Body of pancreas (tissue), 4 donors: Measurements from ENCODE around the gene KLC3. TPM values are rescaled to one million over a fixed set of nuclear protein-coding genes. Genes with fewer than 3 reads are reported as not detected.
A peak's percentile ranks its signal among the peaks of the same experiment; 100 is the strongest.

Experiments
- ATAC-seq: fragments of 150-250 bp; one replicate; pipeline ENCODE4 v1.9.1; 2016
- DNase-seq, 4 donors: peaks; one replicate each; pipeline ENCODE4 v3.0.0-alpha.2; 2019
- H3K27ac ChIP-seq, 4 donors: fragments of 200-600 bp; sonication (generic); 1 replicate in 3 of 4; 2 replicates in 1 of 4; pipeline versions ENCODE4 v1.5.1 to v1.6.1; 2016 to 2019; ENCODE audit warnings: mild to moderate bottlenecking in 1 of 4, mixed read lengths in 1 of 4, moderate library complexity in 1 of 4
- H3K27me3 ChIP-seq, 2 donors: fragments of 200-600 bp; sonication (generic); one replicate each; pipeline ENCODE4 v1.6.0; 2016; ENCODE audit warnings: mild to moderate bottlenecking in 1 of 2
- H3K36me3 ChIP-seq, 2 donors: fragments of 200-600 bp; sonication (generic); replicated peaks in 1 of 2; 2 replicates each; pipeline ENCODE4 v1.5.1; 2016; ENCODE audit warnings: low read depth in 2 of 2; ENCODE audit not compliant: insufficient read depth in 1 of 2
- H3K4me1 ChIP-seq: fragments of 200-600 bp; sonication (generic); one replicate; pipeline ENCODE4 v1.6.0; 2016
- H3K4me3 ChIP-seq, 2 donors: fragments of 200-600 bp; sonication (generic); 1 replicate in 1 of 2; 2 replicates in 1 of 2; pipeline ENCODE4 v1.5.1; 2016 to 2019
- H3K9me3 ChIP-seq, 3 donors: fragments of 200-600 bp; sonication (generic); 1 replicate in 2 of 3; 2 replicates in 1 of 3; pipeline ENCODE4 v1.5.1; 2016
- POLR2A ChIP-seq, 3 donors: fragments of 450-650 bp; IDR thresholded peaks; one replicate each; pipeline ENCODE4 v1.6.1; 2016; ENCODE audit warnings: antibody characterized with exemption in 3 of 3, mild to moderate bottlenecking in 2 of 3
- WGBS, 2 donors: methylation state at CpG; one replicate each; pipeline ENCODE4 v1.1.5; 2017; 5-methylcytosine and 5-hydroxymethylcytosine counted together
- intact Hi-C: fragments of 100-400 bp; cut with DNase I; formaldehyde crosslinking; loops from one replicate; pipeline ENCODE4 v1.15.1; 2023
- total RNA-seq, 2 donors: library from RNA; depleted of rRNA; stranded (reverse); fragments of >200 nt; gene quantifications; one replicate each; pipeline ENCODE4 v1.1.0, GENCODE V29; 2016
- TF ChIP-seq, protein P1 (sequence below), 7 experiments: fragments of 450-650 bp in 4 of 7; fragments of 200-600 bp in 3 of 7; sonication (generic) in 3 of 7; IDR thresholded peaks; one replicate each; pipeline ENCODE4 v1.5.1; 2016 to 2019; ENCODE audit warnings: antibody characterized with exemption in 7 of 7

Gene KLC3
- total RNA-seq, 2 donors from 2014 or later, result 1.3 to 11.7 TPM

DNA sequence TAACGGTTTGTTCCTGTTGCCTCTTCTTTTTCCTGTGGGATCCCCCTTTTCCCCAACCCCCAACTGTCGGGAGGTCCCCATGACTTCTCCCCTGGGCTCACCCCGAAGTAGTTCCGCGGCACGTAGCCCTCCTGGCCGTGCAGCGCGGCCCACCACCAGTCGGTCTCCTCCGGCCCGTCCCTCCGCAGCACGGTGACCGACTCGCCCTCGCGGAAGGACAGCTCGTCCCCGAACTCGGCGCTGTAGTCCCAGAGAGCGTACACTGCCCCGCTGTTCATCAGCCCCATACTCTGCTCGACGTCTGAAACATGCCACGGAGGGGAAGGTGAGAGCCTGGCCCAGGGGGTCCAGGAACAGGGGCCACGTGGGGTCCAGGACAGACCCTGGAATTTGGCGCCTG, 41.9 kb downstream of the KLC3 start:
- ATAC-seq (no peak), DNase-seq (no peak)
- Histone ChIP-seq H3K9me3 (no peaks in the 10 kb centered on the region), H3K4me1 (peaks cover 10% of the 10 kb centered on the region), H3K27me3 (no peaks in the 10 kb centered on the region), H3K4me3 (no peak overlapping the region), H3K36me3 (no peaks in the 10 kb centered on the region), H3K27ac (no peak overlapping the region)
- TF ChIP-seq, protein P1, sequence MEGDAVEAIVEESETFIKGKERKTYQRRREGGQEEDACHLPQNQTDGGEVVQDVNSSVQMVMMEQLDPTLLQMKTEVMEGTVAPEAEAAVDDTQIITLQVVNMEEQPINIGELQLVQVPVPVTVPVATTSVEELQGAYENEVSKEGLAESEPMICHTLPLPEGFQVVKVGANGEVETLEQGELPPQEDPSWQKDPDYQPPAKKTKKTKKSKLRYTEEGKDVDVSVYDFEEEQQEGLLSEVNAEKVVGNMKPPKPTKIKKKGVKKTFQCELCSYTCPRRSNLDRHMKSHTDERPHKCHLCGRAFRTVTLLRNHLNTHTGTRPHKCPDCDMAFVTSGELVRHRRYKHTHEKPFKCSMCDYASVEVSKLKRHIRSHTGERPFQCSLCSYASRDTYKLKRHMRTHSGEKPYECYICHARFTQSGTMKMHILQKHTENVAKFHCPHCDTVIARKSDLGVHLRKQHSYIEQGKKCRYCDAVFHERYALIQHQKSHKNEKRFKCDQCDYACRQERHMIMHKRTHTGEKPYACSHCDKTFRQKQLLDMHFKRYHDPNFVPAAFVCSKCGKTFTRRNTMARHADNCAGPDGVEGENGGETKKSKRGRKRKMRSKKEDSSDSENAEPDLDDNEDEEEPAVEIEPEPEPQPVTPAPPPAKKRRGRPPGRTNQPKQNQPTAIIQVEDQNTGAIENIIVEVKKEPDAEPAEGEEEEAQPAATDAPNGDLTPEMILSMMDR (IDR thresholded peaks at IDR 0.05), result no peak
- TF ChIP-seq POLR2A (IDR thresholded peaks at IDR 0.05), result no peak
- 88 to 94% methylated on average over 27 to 29 of the region's 29 CpGs for WGBS, 2 donors
- intact Hi-C loops, result no loop called here

DNA sequence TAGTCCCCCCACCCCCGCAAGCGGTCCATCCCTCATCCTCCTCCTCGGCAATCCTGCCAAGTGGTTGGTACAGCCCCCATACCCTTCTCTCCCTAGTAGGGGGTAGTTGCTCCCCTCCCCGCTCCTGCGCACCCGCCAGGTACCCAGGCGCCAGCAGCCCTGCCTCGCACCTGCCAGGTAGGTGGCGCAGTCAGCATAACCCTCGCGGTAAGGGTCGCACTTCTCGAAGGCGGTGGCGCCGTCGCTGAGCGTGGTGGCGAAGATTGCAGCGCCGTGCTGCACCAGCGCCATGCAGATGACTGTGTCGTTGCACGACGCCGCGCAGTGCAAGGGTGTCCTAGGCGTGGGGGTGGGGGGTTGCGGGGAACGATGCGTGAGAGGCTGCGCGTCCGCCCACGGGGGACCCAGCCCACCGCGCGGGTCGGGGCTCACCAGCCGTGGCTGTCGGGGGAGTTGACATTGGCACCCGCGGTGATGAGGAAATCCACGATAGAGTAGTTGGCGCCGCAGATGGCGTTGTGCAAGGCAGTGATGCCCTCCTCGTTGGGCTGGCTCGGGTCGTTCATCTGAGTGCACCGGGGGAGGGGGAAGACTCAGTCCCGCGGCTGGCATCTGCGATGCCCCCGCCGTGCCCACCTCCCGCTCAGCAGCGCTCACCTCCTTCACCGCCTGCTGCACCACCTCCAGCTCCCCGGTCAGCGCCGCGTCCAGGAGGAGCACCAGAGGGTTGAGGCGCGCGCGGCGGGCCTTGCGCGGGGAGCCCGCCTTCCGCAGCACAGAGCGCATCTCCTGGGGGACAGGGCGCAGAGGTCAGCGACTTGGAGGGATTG, 45.1 kb downstream of the KLC3 start:
- ATAC-seq (peak; percentile 27), DNase-seq (no peak)
- no peaks in the 10 kb centered on the region for H3K27me3 ChIP-seq
- intact Hi-C loops, result no loop called here
- no peaks in the 10 kb centered on the region for H3K9me3 ChIP-seq
- 10 to 17% methylated on average over 7 to 74 of the region's 75 CpGs for WGBS, 2 donors
- peaks cover 10% of the 10 kb centered on the region for H3K4me1 ChIP-seq
- H3K36me3 ChIP-seq, result no peaks in the 10 kb centered on the region
- H3K4me3 ChIP-seq, result no peak overlapping the region
- no peak overlapping the region for H3K27ac ChIP-seq
- TF ChIP-seq POLR2A (IDR thresholded peaks at IDR 0.05), result no peak
- TF ChIP-seq, protein P1 (IDR thresholded peaks at IDR 0.05), result no peak

DNA sequence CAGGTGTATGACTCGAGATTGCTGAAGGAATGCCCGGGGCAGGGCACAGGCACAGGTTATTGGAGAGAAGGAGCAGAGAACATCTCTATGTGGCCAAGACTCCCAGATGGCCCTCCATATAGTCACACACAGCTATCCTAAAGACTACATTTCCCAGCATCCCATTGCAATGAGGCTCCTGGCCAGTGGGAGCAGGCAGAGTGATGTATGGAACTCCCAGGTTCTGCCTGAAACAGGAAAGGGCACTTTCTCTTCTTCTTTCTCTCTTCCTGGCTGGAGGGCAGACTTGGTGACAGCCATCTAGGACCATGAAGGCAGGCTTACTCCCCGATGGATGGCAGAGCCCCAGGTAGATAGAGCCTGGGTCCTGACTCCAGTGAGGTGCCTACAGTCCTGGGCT, 50.8 kb downstream of the KLC3 start:
- WGBS, 2 donors, result 73 to 78% methylated on average over 3 of the region's 3 CpGs
- Histone ChIP-seq H3K36me3 (peaks cover 0 to 3% of the 10 kb centered on the region in 2 donors), H3K4me1 (no peaks in the 10 kb centered on the region), H3K27me3 (no peaks in the 10 kb centered on the region), H3K4me3 (no peak overlapping the region), H3K27ac (no peak overlapping the region), H3K9me3 (no peaks in the 10 kb centered on the region)
- ATAC-seq (no peak), DNase-seq (no peak)
- no peak for TF ChIP-seq POLR2A (IDR thresholded peaks at IDR 0.05)
- TF ChIP-seq, protein P1 (IDR thresholded peaks at IDR 0.05), result no peak
- intact Hi-C loops, result no loop called here

DNA sequence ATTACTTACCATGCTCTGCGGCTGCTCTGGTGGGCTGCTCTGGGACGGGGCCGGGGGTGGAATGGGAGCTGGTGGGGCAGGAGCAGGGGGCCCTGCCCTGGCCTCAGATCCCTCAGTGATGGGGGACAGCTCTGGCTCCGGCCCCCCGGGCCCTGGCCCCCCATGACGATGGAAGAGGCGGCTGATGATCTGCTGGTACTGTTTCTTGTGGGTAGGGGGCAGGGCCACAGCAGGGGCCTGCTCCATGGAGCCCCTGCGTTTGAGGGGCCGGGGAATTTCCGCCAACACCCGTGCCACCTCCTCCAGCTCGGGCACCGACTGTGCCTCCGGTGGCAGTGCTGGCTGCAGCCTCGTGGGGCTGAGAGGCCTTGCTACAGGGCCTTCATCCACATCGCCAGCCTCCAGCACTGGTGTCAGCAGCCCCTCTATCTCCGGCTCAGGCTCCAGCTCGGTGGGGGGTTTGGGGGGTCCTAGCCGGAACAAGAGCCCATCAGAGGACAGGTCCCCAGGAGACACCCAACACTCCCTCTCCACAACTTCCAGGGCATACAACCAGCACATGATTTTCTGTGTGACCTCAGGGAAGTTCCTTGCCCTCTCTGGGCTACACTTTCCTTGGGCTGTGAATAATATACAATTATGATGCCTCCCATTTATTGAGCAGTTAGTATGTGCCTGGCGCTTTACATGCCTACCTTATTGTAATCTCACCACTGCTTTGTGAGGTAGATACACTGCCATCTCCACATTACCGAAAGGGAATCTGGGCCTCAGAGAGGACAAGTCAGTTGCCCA, 51.5 kb downstream of the KLC3 start:
- H3K9me3 ChIP-seq, result no peaks in the 10 kb centered on the region
- H3K36me3 ChIP-seq, result peaks cover 0 to 3% of the 10 kb centered on the region in 2 donors
- ATAC-seq (peak; percentile 34), DNase-seq (no peak)
- H3K27me3 ChIP-seq, result no peaks in the 10 kb centered on the region
- WGBS, 2 donors, result 89 to 91% methylated on average over 9 to 18 of the region's 21 CpGs
- TF ChIP-seq, protein P1 (IDR thresholded peaks at IDR 0.05), result no peak
- no peak for TF ChIP-seq POLR2A (IDR thresholded peaks at IDR 0.05)
- H3K27ac ChIP-seq, result no peak overlapping the region
- intact Hi-C loops, result no loop called here
- no peak overlapping the region for H3K4me3 ChIP-seq
- no peaks in the 10 kb centered on the region for H3K4me1 ChIP-seq
